Endothelial cell of umbilical vein (primary cell): ENCODE results near the gene SSNA1.

Experiments
- EZH2 ChIP-seq: IDR thresholded peaks from 2 replicates; pipeline ENCODE4 v1.6.1; 2012; ENCODE audit warnings: borderline replicate concordance, low read depth, mild to moderate bottlenecking, moderate library complexity, low read length, inconsistent platforms; ENCODE audit not compliant: severe bottlenecking
- POLR2A ChIP-seq: IDR thresholded peaks from 2 replicates; pipeline ENCODE4 v1.6.1; 2012; ENCODE audit warnings: low read depth, mild to moderate bottlenecking, control low read depth, low read length
- POLR2AphosphoS5 ChIP-seq: IDR thresholded peaks from 2 replicates; pipeline ENCODE4 v1.6.1; 2012; ENCODE audit warnings: low read depth, mild to moderate bottlenecking, control low read depth, low read length, moderate library complexity; ENCODE audit not compliant: insufficient read depth
- TF ChIP-seq, protein P1 (sequence below), 2 donors: IDR thresholded peaks; 1 replicate in 1 of 2; 2 replicates in 1 of 2; pipeline ENCODE4 v1.5.1; 2011; ENCODE audit warnings: low read length in 2 of 2, mild to moderate bottlenecking in 2 of 2, moderate library complexity in 2 of 2, control low read depth in 1 of 2, inconsistent platforms in 1 of 2, low read depth in 1 of 2; ENCODE audit not compliant: insufficient read depth in 1 of 2; ENCODE audit errors: extremely low read depth in 1 of 2

- TF ChIP-seq, protein P1, sequence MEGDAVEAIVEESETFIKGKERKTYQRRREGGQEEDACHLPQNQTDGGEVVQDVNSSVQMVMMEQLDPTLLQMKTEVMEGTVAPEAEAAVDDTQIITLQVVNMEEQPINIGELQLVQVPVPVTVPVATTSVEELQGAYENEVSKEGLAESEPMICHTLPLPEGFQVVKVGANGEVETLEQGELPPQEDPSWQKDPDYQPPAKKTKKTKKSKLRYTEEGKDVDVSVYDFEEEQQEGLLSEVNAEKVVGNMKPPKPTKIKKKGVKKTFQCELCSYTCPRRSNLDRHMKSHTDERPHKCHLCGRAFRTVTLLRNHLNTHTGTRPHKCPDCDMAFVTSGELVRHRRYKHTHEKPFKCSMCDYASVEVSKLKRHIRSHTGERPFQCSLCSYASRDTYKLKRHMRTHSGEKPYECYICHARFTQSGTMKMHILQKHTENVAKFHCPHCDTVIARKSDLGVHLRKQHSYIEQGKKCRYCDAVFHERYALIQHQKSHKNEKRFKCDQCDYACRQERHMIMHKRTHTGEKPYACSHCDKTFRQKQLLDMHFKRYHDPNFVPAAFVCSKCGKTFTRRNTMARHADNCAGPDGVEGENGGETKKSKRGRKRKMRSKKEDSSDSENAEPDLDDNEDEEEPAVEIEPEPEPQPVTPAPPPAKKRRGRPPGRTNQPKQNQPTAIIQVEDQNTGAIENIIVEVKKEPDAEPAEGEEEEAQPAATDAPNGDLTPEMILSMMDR (IDR thresholded peaks at IDR 0.05; ENCODE audit: extremely low read depth in 1 of 2, insufficient read depth in 1 of 2, low read depth in 1 of 2, low read length in 2 of 2) = no peak
- TF ChIP-seq POLR2A (peak; percentile 97), POLR2AphosphoS5 (peak; percentile 98), EZH2 (no peak)
Measured at GRCh38 chr9:137205126-137206069, 16.9 kb downstream of the SSNA1 start, which contains the start of the genes NDOR1 and TMEM203.
